Hypothalamus (tissue), 51 donors: ENCODE results near the gene METAP1.
A peak's percentile ranks its signal among the peaks of the same experiment; 100 is the strongest.
"Not testable (repeated sequence)": the region's sequence is repeated elsewhere in the genome, so short reads cannot be mapped to it uniquely, and the experiment has no call there.

Source experiments
- DNase-seq, 51 donors: peaks; one replicate each; lab custom pipeline; 2025; lab: John Stamatoyannopoulos, UW

Gene METAP1

GRCh38 chr4:98995183-98996055, at the start of gene METAP1:
Gene METAP1 (plus strand): TSS chr4:98995721. CDS start chr4:98995754, 33 bp downstream.
- peak; percentile 38 to 99 (median 92) for DNase-seq

- no peak for DNase-seq
These were observed 49.2 kb upstream of the METAP1 start for GRCh38 chr4:98946359-98946758.

GRCh38 chr4:98950925-98951324, 44.6 kb upstream of the METAP1 start:
- no peak for DNase-seq

- DNase-seq, result no peak
These were observed 43.8 kb upstream of the METAP1 start for GRCh38 chr4:98951710-98952109.

- DNase-seq, result no peak
These were observed 40.3 kb upstream of the METAP1 start for GRCh38 chr4:98955229-98955628.

GRCh38 chr4:98958065-98958464, 37.5 kb upstream of the METAP1 start:
- DNase-seq, result no peak

GRCh38 chr4:98959411-98959810, 36.1 kb upstream of the METAP1 start:
- no peak for DNase-seq

GRCh38 chr4:98961770-98962169, 33.8 kb upstream of the METAP1 start:
- no peak for DNase-seq

GRCh38 chr4:98963538-98964433, 31.7 kb upstream of the METAP1 start:
- DNase-seq, result peak in 1 of 51 donors; percentile 33

GRCh38 chr4:98966926-98967325, 28.6 kb upstream of the METAP1 start:
- no peak for DNase-seq

GRCh38 chr4:98967786-98968329, 27.7 kb upstream of the METAP1 start:
- no peak for DNase-seq

- no peak for DNase-seq
These were observed 25.4 kb upstream of the METAP1 start for GRCh38 chr4:98969878-98970785.

- no peak for DNase-seq
These were observed 18.8 kb upstream of the METAP1 start for GRCh38 chr4:98976716-98977115.

GRCh38 chr4:98977557-98977956, 18.0 kb upstream of the METAP1 start:
- no peak for DNase-seq

- no peak for DNase-seq
These were observed 7.8 kb upstream of the METAP1 start for GRCh38 chr4:98987720-98988119.

GRCh38 chr4:98992835-98993234, 2.7 kb upstream of the METAP1 start:
- not testable (repeated sequence) for DNase-seq

GRCh38 chr4:98993419-98994071, 2.0 kb upstream of the METAP1 start:
- peak in 1 of 51 donors; percentile 2 for DNase-seq

GRCh38 chr4:98994474-98995182, 893 bp upstream of the METAP1 start:
- no peak for DNase-seq
